K562 (cell line): ENCODE measurements around the gene CTBP2.

ENCODE experiments used
- BRD9 ChIP-seq: fragments of 450-650 bp; IDR thresholded peaks from 2 replicates; pipeline ENCODE4 v1.6.1; 2018; ENCODE audit warnings: low read depth; ENCODE audit not compliant: partially characterized antibody
- CEBPZ ChIP-seq: fragments of 150-350 bp; IDR thresholded peaks from 2 replicates; pipeline ENCODE4 v1.6.1; 2014; ENCODE audit warnings: low read depth, mild to moderate bottlenecking, low read length, borderline replicate concordance
- CHD1 ChIP-seq: fragments of 200-600 bp; sonication (generic); IDR thresholded peaks from one replicate; pipeline ENCODE4 v1.6.1; 2012; ENCODE audit warnings: mild to moderate bottlenecking, moderate library complexity, low read length, inconsistent platforms
- CTCF ChIP-seq, 3 experiments: IDR thresholded peaks in 2 of 3; conservative IDR thresholded peaks in 1 of 3; 2 replicates each; pipeline ENCODE4 v1.5.1; 2011 to 2012; ENCODE audit warnings: low read length in 3 of 3, mild to moderate bottlenecking in 3 of 3, control low read depth in 2 of 3, improper control_type of control experiment in 1 of 3, inconsistent platforms in 1 of 3, low read depth in 1 of 3, mixed read lengths in 1 of 3, moderate library complexity in 1 of 3; ENCODE audit not compliant: insufficient read depth in 2 of 3
- E2F4 ChIP-seq: sonication (generic); formaldehyde crosslinking; IDR thresholded peaks from 2 replicates; pipeline ENCODE4 v1.8.0; 2022; ENCODE audit warnings: mild to moderate bottlenecking, low read depth, missing genetic modification reagents
- EZH2 ChIP-seq: IDR thresholded peaks from 2 replicates; pipeline ENCODE4 v1.6.1; 2012; ENCODE audit warnings: low read depth, mild to moderate bottlenecking, inconsistent platforms, low read length, borderline replicate concordance
- FOXJ2 ChIP-seq: fragments of 200-800 bp; sonication (Bioruptor generic); IDR thresholded peaks from 2 replicates; pipeline ENCODE4 v1.6.1; 2016; ENCODE audit warnings: missing genetic modification characterization, missing compliant biosample characterization
- GABPA ChIP-seq: fragments of 200-800 bp; sonication (Bioruptor generic); conservative IDR thresholded peaks from 2 replicates; pipeline ENCODE4 v1.6.1; 2016; ENCODE audit warnings: low read depth, missing genetic modification characterization, missing compliant biosample characterization
- POLR2A ChIP-seq: fragments of 450-650 bp; conservative IDR thresholded peaks from 2 replicates; pipeline ENCODE4 v1.6.1; 2016
- POLR2AphosphoS5 ChIP-seq: IDR thresholded peaks from 2 replicates; pipeline ENCODE4 v1.6.1; 2011; ENCODE audit warnings: mild to moderate bottlenecking, low read depth, low read length, moderate library complexity; ENCODE audit not compliant: control insufficient read depth, insufficient read depth
- TEAD4 ChIP-seq, 2 experiments: sonication (generic) in 1 of 2; formaldehyde crosslinking in 1 of 2; IDR thresholded peaks; 2 replicates each; pipeline versions ENCODE4 v1.6.1 to v1.8.0; 2012 to 2022; ENCODE audit warnings: borderline replicate concordance in 1 of 2, inconsistent platforms in 1 of 2, low read length in 1 of 2, mild to moderate bottlenecking in 1 of 2, missing genetic modification reagents in 1 of 2
- U2AF1 ChIP-seq: fragments of 200-400 bp; formaldehyde crosslinking; optimal IDR thresholded peaks from 2 replicates; pipeline ENCODE3; 2017; ENCODE audit warnings: mild to moderate bottlenecking, low read depth, low read length, moderate library complexity
- USF2 ChIP-seq: sonication (generic); formaldehyde crosslinking; IDR thresholded peaks from 2 replicates; pipeline ENCODE4 v1.5.0; 2020; ENCODE audit warnings: missing genetic modification reagents
- ZBTB43 ChIP-seq: sonication (generic); formaldehyde crosslinking; IDR thresholded peaks from 2 replicates; pipeline ENCODE4 v1.8.0; 2023; ENCODE audit warnings: mild to moderate bottlenecking, missing genetic modification reagents

- TF ChIP-seq EZH2 (no peak), CTCF (IDR thresholded peaks at IDR 0.05 in 2 of 3, conservative IDR thresholded peaks at IDR 0.05 in 1 of 3; ENCODE audit: insufficient read depth in 2 of 3, low read depth in 1 of 3, low read length in 3 of 3) (no peak), BRD9 (no peak), POLR2AphosphoS5 (no peak), ZBTB43 (no peak), USF2 (CRISPR knock-in tag) (no peak), FOXJ2 (tag) (no peak), TEAD4 (IDR thresholded peaks at IDR 0.05; ENCODE audit: low read length) (no peak), TEAD4 (CRISPR knock-in tag; IDR thresholded peaks at IDR 0.05; ENCODE audit: borderline replicate concordance) (no peak), POLR2A (no peak), CEBPZ (no peak), CHD1 (no peak), GABPA (tag) (no peak), U2AF1 (no peak), E2F4 (no peak)
Measured at GRCh38 chr10:124997771-124998623, 162.4 kb downstream of the CTBP2 start.
